ENCODE results near the gene SMIM45.

Gene SMIM45

DNA sequence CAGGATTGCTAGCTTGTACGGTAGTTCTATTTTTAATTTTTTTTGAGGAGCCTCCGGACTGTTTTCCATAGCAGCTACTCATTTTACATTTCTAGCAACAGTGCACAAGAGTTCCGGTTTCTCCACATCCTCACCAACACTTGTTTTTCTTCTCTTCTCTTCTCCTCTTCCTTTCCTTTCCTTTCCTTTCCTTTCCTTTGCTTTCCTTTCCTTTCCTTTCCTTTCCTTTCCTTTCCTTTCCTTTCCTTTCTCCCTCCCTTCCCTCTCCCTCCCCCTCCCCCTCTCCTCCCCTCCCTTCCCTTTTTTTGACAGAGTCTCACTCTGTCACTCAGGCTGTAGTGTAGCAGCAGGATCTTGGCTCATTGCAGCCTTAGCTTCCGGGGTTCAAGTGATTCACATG is 56.0 kb downstream of the SMIM45 start:
- DNase-seq: no peak
- peaks cover 0 to 5% of the 10 kb centered on the region in 2 donors for H3K27me3 Mint-ChIP-seq
- ATAC-seq (replicated peaks): no peak
- H3K4me1 Mint-ChIP-seq: peaks cover 0 to 3% of the 10 kb centered on the region in 2 donors
- peaks cover 10 to 14% of the 10 kb centered on the region in 2 donors for H3K9me3 Mint-ChIP-seq
- no peak overlapping the region for H3K27ac Mint-ChIP-seq
- H3K4me3 Mint-ChIP-seq: no peak overlapping the region
- H3K36me3 Mint-ChIP-seq: peaks cover 1 to 7% of the 10 kb centered on the region in 2 donors

Data from stimulated activated naive B cell treated with anti-CD40 and anti-IgM and Interleukin-4, amounts not matched to agents 10 μg/mL and 1 μg/mL and 100 μg/mL, for 72 hours (primary cell).